Aorta (tissue), 5 donors: ENCODE measurements around the gene DENND1C. TPM values are rescaled to one million over a fixed set of nuclear protein-coding genes. Genes with fewer than 3 reads are reported as not detected.

Source experiments
- ATAC-seq: fragments of 200-7000 bp; cut with Tn5 transposase; one replicate; pipeline ENCODE4 v1.9.1; 2022; ENCODE audit warnings: moderate library complexity; ENCODE audit not compliant: low FRiP score
- DNase-seq, 2 donors: peaks; one replicate each; pipeline ENCODE4 v3.0.0-alpha.2; 2020
- H3K27ac ChIP-seq, 2 donors: one replicate each; pipeline ENCODE4 v1.5.1; 2013; ENCODE audit warnings: low read length in 2 of 2, mild to moderate bottlenecking in 2 of 2, moderate library complexity in 2 of 2, control low read depth in 1 of 2, inconsistent platforms in 1 of 2, low read depth in 1 of 2
- H3K27me3 ChIP-seq, 2 donors: one replicate each; pipeline ENCODE4 v1.6.1; 2013; ENCODE audit warnings: control low read depth in 1 of 2, low read length in 1 of 2, mild to moderate bottlenecking in 1 of 2, moderate library complexity in 1 of 2; ENCODE audit not compliant: insufficient read depth in 2 of 2, control insufficient read depth in 1 of 2
- H3K36me3 ChIP-seq, 2 donors: one replicate each; pipeline ENCODE4 v1.6.1; 2013; ENCODE audit warnings: control low read depth in 1 of 2, low read length in 1 of 2, mild to moderate bottlenecking in 1 of 2; ENCODE audit not compliant: insufficient read depth in 2 of 2, control insufficient read depth in 1 of 2
- H3K4me1 ChIP-seq, 2 donors: one replicate each; pipeline ENCODE4 v1.6.1; 2013; ENCODE audit warnings: low read length in 2 of 2, control low read depth in 1 of 2, mild to moderate bottlenecking in 1 of 2, moderate library complexity in 1 of 2; ENCODE audit not compliant: insufficient read depth in 2 of 2, control insufficient read depth in 1 of 2
- H3K4me3 ChIP-seq, 2 donors: one replicate each; pipeline ENCODE4 v1.5.1; 2013; ENCODE audit warnings: low read length in 2 of 2, control low read depth in 1 of 2, mild to moderate bottlenecking in 1 of 2
- H3K9me3 ChIP-seq: one replicate; pipeline ENCODE4 v1.6.1; 2013; ENCODE audit warnings: mild to moderate bottlenecking, low read length; ENCODE audit not compliant: control insufficient read depth
- WGBS, 2 donors: extraction: QIAGEN DNeasy Blood & Tissue Kit; methylation state at CpG; one replicate each; pipeline ENCODE4 v1.1.7; 2013; 5-methylcytosine and 5-hydroxymethylcytosine counted together
- intact Hi-C, 2 donors: fragments of 100-400 bp; cut with DNase I; formaldehyde crosslinking; loops; one replicate each; pipeline versions ENCODE4 v1.14.2 to v1.15.0; 2022
- polyA plus RNA-seq, 2 donors: library from polyadenylated mRNA; stranded (reverse); fragments of 200-250 nt; gene quantifications; one replicate each; pipeline ENCODE4 v1.2.3, GENCODE V29; 2013
- total RNA-seq, 2 donors: library from RNA; stranded (reverse); fragmentation: NEBNext Ultra II Directional; extraction: Animal tissue kit (Norgen Biotek cat#: 25700); gene quantifications; one replicate each; pipeline ENCODE4 v1.2.1, GENCODE V29; 2021
- donor health status: healthy with polysubstance abuse.
- donor health status: Bipolar disorder and iron deficiency.
- donor health status: DM: no; HTN: no; CAD: no.
- donor health status: DM: no; HTN: no; CAD: no.
- donor health status: DM: yes; HTN: yes; CAD: no.

Gene DENND1C
- total and polyA plus RNA-seq, 4 donors, result 0.20 to 7.6 (median 2.9) TPM

- 70 to 78% methylated on average over 17 of the region's 17 CpGs for WGBS, 2 donors
- H3K36me3 ChIP-seq, result no peaks in the 10 kb centered on the region
- no peaks in the 10 kb centered on the region for H3K4me1 ChIP-seq
- intact Hi-C loops, result no loop called here
- no peak for DNase-seq
- H3K27ac ChIP-seq, result no peak overlapping the region
- no peaks in the 10 kb centered on the region for H3K9me3 ChIP-seq
- H3K27me3 ChIP-seq, result no peaks in the 10 kb centered on the region
- no peak for ATAC-seq
- no peak overlapping the region for H3K4me3 ChIP-seq
These were observed 17.6 kb upstream of the DENND1C start for GRCh38 chr19:6499052-6499790.

GRCh38 chr19:6498294-6499036 lies 16.9 kb upstream of the DENND1C start:
- no peak for DNase-seq
- Histone ChIP-seq H3K4me3 (no peak overlapping the region), H3K27ac (no peak overlapping the region), H3K9me3 (no peaks in the 10 kb centered on the region), H3K36me3 (no peaks in the 10 kb centered on the region), H3K4me1 (no peaks in the 10 kb centered on the region), H3K27me3 (no peaks in the 10 kb centered on the region)
- no peak for ATAC-seq
- 76 to 78% methylated on average over 7 of the region's 7 CpGs for WGBS, 2 donors
- intact Hi-C loops, result no loop called here

GRCh38 chr19:6495947-6496346 lies 14.4 kb upstream of the DENND1C start:
- intact Hi-C loops, result no loop called here

GRCh38 chr19:6494438-6495036 lies 12.9 kb upstream of the DENND1C start:
- no peak for DNase-seq
- intact Hi-C loops, result no loop called here
- no peaks in the 10 kb centered on the region for H3K36me3 ChIP-seq
- no peak overlapping the region for H3K4me3 ChIP-seq
- no peaks in the 10 kb centered on the region for H3K27me3 ChIP-seq
- H3K4me1 ChIP-seq, result no peaks in the 10 kb centered on the region
- peaks cover 6% of the 10 kb centered on the region for H3K9me3 ChIP-seq
- H3K27ac ChIP-seq, result no peak overlapping the region
- 82 to 87% methylated on average over 8 of the region's 8 CpGs for WGBS, 2 donors
- ATAC-seq, result no peak

More at GRCh38 chr19:6495947-6496346, 14.4 kb upstream of the DENND1C start:
- no peak for DNase-seq
- H3K4me3 ChIP-seq, result no peak overlapping the region
- H3K27ac ChIP-seq, result no peak overlapping the region
- ATAC-seq, result no peak
- H3K4me1 ChIP-seq, result no peaks in the 10 kb centered on the region
- H3K9me3 ChIP-seq, result peaks cover 6% of the 10 kb centered on the region
- no peaks in the 10 kb centered on the region for H3K36me3 ChIP-seq
- no peaks in the 10 kb centered on the region for H3K27me3 ChIP-seq
- 92 to 94% methylated on average over 19 of the region's 19 CpGs for WGBS, 2 donors

- no peaks in the 10 kb centered on the region for H3K27me3 ChIP-seq
- 70 to 78% methylated on average over 4 of the region's 4 CpGs for WGBS, 2 donors
- intact Hi-C loops, result no loop called here
- H3K27ac ChIP-seq, result no peak overlapping the region
- DNase-seq, result no peak
- no peaks in the 10 kb centered on the region for H3K4me1 ChIP-seq
- peaks cover 6% of the 10 kb centered on the region for H3K9me3 ChIP-seq
- ATAC-seq, result no peak
- no peaks in the 10 kb centered on the region for H3K36me3 ChIP-seq
- no peak overlapping the region for H3K4me3 ChIP-seq
These were observed 10.4 kb upstream of the DENND1C start for GRCh38 chr19:6491802-6492592.

- H3K9me3 ChIP-seq, result peaks cover 6% of the 10 kb centered on the region
- no peak overlapping the region for H3K4me3 ChIP-seq
- H3K27me3 ChIP-seq, result no peaks in the 10 kb centered on the region
- no peak overlapping the region for H3K27ac ChIP-seq
- 58 to 68% methylated on average over 2 of the region's 2 CpGs for WGBS, 2 donors
- no peaks in the 10 kb centered on the region for H3K36me3 ChIP-seq
- ATAC-seq (no peak), DNase-seq (no peak)
- H3K4me1 ChIP-seq, result no peaks in the 10 kb centered on the region
- intact Hi-C loops, result no loop called here
These were observed 8.5 kb upstream of the DENND1C start for GRCh38 chr19:6490134-6490533.

GRCh38 chr19:6489278-6490061 lies 7.9 kb upstream of the DENND1C start:
- intact Hi-C loops, result no loop called here
- Histone ChIP-seq H3K4me1 (no peaks in the 10 kb centered on the region), H3K36me3 (no peaks in the 10 kb centered on the region), H3K27me3 (no peaks in the 10 kb centered on the region), H3K27ac (no peak overlapping the region), H3K4me3 (no peak overlapping the region), H3K9me3 (peaks cover 6% of the 10 kb centered on the region)
- no peak for DNase-seq
- no peak for ATAC-seq
- WGBS, 2 donors, result 53 to 55% methylated on average over 15 of the region's 15 CpGs

GRCh38 chr19:6484831-6485230 lies 3.2 kb upstream of the DENND1C start:
- H3K36me3 ChIP-seq, result no peaks in the 10 kb centered on the region
- H3K9me3 ChIP-seq, result no peaks in the 10 kb centered on the region
- WGBS, 2 donors, result 86 to 89% methylated on average over 7 of the region's 7 CpGs
- no peaks in the 10 kb centered on the region for H3K4me1 ChIP-seq
- no peak overlapping the region for H3K4me3 ChIP-seq
- H3K27me3 ChIP-seq, result no peaks in the 10 kb centered on the region
- intact Hi-C loops, result no loop called here
- DNase-seq (no peak), ATAC-seq (no peak)
- H3K27ac ChIP-seq, result no peak overlapping the region
